ENCODE measurements around the gene NF2. TPM values are rescaled to one million over a fixed set of nuclear protein-coding genes. Genes with fewer than 3 reads are reported as not detected.

The NF2 gene
- total and polyA plus RNA-seq, 2 of the 8 experiments (the other 6 are each of a cell fraction or from before 2014, with no cell fraction given), result 17.6 to 53.6 TPM

GRCh38 chr22:29574762-29575450, 28.5 kb upstream of the NF2 start:
- Histone ChIP-seq H4K5ac (ENCODE audit: insufficient read length, low read depth, low read length) (no peak overlapping the region), H3K14ac (ENCODE audit: insufficient read length) (no peak overlapping the region), H2BK120ac (replicated peaks; ENCODE audit: low read depth, low read length) (no peak overlapping the region), H3K27ac (ENCODE audit: low read depth, low read length) (no peak overlapping the region), H3K79me2 (ENCODE audit: control insufficient read depth in 1 of 2, insufficient read depth in 2 of 2, low read length in 2 of 2) (peaks cover 0 to 5% of the 10 kb centered on the region in 2 experiments; a peak in 2 of 4 replicates), H2BK15ac (ENCODE audit: low read length) (no peak overlapping the region), H3K23ac (ENCODE audit: insufficient read length) (no peak overlapping the region), H2AK5ac (ENCODE audit: low read depth, low read length) (no peak overlapping the region), H3K18ac (ENCODE audit: extremely low read depth, low read length) (no peak overlapping the region), H2BK12ac (ENCODE audit: low read depth, low read length) (no peak overlapping the region), H3K4me3 (ENCODE audit: extremely low read depth in 1 of 4, insufficient read depth in 2 of 4, low read depth in 3 of 4, low read length in 4 of 4) (no peak overlapping the region), H3K9me3 (ENCODE audit: insufficient read depth in 2 of 2, low read depth in 1 of 2, low read length in 1 of 2) (no peaks in the 10 kb centered on the region), H3K4ac (replicated peaks; ENCODE audit: insufficient read length, low read depth, low read length) (no peak overlapping the region), H3K36me3 (ENCODE audit: control insufficient read depth in 2 of 4, insufficient read depth in 4 of 4, low read length in 3 of 4) (peaks cover 0 to 19% (median 6%) of the 10 kb centered on the region in 4 experiments; a peak in 4 of 8 replicates), H4K91ac (replicated peaks; ENCODE audit: insufficient read length, low read length) (no peak overlapping the region), H3K4me2 (ENCODE audit: insufficient read depth in 1 of 2, low read depth in 2 of 2, low read length in 2 of 2) (no peak overlapping the region), H3K4me1 (replicated peaks in 1 of 4; ENCODE audit: control insufficient read depth in 3 of 4, insufficient read depth in 4 of 4, low read length in 3 of 4) (peaks cover 0 to 5% (median 4%) of the 10 kb centered on the region in 4 experiments; a peak in 6 of 7 replicates), H3K23me2 (ENCODE audit: low read depth, low read length) (no peaks in the 10 kb centered on the region), H4K8ac (ENCODE audit: extremely low read depth, insufficient read depth, low read length) (no peak overlapping the region), H3K56ac (replicated peaks; ENCODE audit: insufficient read length, low read depth, low read length) (no peak overlapping the region), H2AFZ (ENCODE audit: low read length) (no peak overlapping the region), H2BK5ac (ENCODE audit: low read depth, low read length) (no peak overlapping the region), H3K27me3 (replicated peaks in 1 of 4; ENCODE audit: control insufficient read depth in 3 of 4, extremely low read depth in 1 of 4, insufficient read depth in 3 of 4, low read length in 3 of 4) (no peaks in the 10 kb centered on the region), H3K9ac (replicated peaks in 1 of 4; ENCODE audit: extremely low read depth in 1 of 4, low read depth in 3 of 4, low read length in 3 of 4) (no peak overlapping the region), H4K20me1 (replicated peaks in 1 of 2; ENCODE audit: control insufficient read depth in 1 of 2, insufficient read depth in 2 of 2, low read length in 2 of 2) (peaks cover 0 to 4% of the 10 kb centered on the region in 2 experiments), H2BK20ac (ENCODE audit: low read length) (no peak overlapping the region), H3K79me1 (ENCODE audit: low read depth, low read length) (peaks cover 8% of the 10 kb centered on the region)
- DNase-seq (ENCODE audit: low read depth in 1 of 2, low spot score in 2 of 2), result no peak
- WGBS, 2 experiments (ENCODE audit: extremely low coverage in 1 of 2, insufficient coverage in 1 of 2, insufficient read length in 1 of 2, insufficient replicate concordance in 2 of 2, low coverage in 1 of 2, low lambda C conversion rate in 2 of 2, missing lambda C conversion rate in 1 of 2), result 94% methylated on average over 6 of the region's 7 CpGs; no CpG with 5 or more reads in 1 of the 2 experiments
- TF ChIP-seq TCF12 (IDR thresholded peaks at IDR 0.05; ENCODE audit: low read depth, low read length), result no peak
- TF ChIP-seq SP2 (IDR thresholded peaks at IDR 0.05; ENCODE audit: low read length), result no peak
- no peak for TF ChIP-seq HDAC6 (IDR thresholded peaks at IDR 0.05; ENCODE audit: low read depth, low read length)
- TF ChIP-seq MAX (IDR thresholded peaks at IDR 0.05), result no peak
- TF ChIP-seq BRCA1 (IDR thresholded peaks at IDR 0.05; ENCODE audit: low read depth, low read length), result no peak
- no peak for TF ChIP-seq EZH2 (IDR thresholded peaks at IDR 0.05; ENCODE audit: low read depth, low read length, severe bottlenecking)
- ChIA-PET POLR2A (ENCODE audit: partially characterized antibody) (interaction anchor here (0.6 to 3.8 kb wide), 6 partner anchors 14 to 777 kb away, joined by 3 to 13 read pairs (median 4); partner anchors contain the start of gene THOC5), CTCF (ENCODE audit: partially characterized antibody) (interaction anchor here (1.1 to 1.5 kb wide), 2 partner anchors 15 to 113 kb away, joined by 3 to 5 read pairs; no protein-coding TSS in a partner anchor)
- no peak for FAIRE-seq
